ENCODE measurements around the gene RAB11FIP2.

RAB11FIP2 gene

GRCh38 chr10:117980755-117981702, 65.7 kb downstream of the RAB11FIP2 start:
- DNase-seq (ENCODE audit: low read depth in 2 of 2) = no peak

GRCh38 chr10:117980216-117980615, 66.5 kb downstream of the RAB11FIP2 start:
- no peak for DNase-seq (ENCODE audit: low read depth in 2 of 2)

DNA sequence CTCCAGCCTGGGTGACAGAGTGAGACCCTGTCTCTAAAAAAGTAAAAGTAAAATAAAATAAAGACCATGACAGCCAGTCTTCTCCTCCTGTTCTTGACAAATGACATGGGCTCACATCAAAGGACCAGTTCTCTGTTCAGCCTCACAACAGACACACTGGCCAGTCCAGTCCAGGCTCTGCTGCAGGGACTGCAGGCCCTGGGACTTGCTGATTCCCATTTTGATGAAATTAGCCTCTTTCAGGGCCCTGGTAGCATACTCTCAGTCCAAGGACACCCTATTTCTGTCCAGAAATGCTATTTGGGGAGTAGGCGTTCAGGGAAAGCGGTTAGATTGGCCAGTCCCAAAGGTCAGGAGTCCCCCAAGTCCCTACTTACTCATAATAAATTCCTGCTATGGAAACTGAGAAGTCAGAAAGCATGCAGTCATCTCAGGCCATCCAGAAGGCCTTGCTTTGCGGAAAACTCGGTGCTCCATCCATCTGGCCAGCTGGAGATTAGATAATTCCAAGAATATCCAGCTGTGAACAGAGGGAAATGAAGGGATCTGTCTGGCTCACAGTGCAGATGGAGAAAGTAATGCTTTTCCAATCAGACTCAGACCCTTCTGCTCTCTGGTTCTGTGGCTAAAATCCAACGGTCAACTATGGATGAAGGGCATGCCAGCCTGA, 74.4 kb downstream of the RAB11FIP2 start:
- no peak for DNase-seq (ENCODE audit: low read depth in 2 of 2)

GRCh38 chr10:117970962-117971361, 75.8 kb downstream of the RAB11FIP2 start:
- no peak for DNase-seq (ENCODE audit: low read depth in 2 of 2)

DNA sequence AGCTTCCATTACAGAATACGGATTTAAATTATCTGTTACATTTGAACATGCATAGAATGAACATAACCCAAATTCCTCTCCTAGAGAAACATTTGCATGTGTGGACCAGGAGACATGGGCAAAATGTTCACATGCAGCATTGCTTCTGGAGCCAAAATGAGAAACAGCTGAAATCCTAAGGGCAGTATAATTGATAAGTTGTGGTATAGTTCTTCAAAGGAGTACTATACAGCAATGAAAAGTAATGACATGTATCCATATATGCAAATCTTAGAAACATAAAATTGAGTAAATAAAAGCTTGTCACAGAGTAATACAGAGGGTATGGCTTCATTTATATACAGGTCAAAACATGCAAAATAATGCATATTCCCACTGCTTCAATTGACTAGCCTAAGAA, 77.1 kb downstream of the RAB11FIP2 start:
- DNase-seq (ENCODE audit: low read depth in 2 of 2) = no peak

DNA sequence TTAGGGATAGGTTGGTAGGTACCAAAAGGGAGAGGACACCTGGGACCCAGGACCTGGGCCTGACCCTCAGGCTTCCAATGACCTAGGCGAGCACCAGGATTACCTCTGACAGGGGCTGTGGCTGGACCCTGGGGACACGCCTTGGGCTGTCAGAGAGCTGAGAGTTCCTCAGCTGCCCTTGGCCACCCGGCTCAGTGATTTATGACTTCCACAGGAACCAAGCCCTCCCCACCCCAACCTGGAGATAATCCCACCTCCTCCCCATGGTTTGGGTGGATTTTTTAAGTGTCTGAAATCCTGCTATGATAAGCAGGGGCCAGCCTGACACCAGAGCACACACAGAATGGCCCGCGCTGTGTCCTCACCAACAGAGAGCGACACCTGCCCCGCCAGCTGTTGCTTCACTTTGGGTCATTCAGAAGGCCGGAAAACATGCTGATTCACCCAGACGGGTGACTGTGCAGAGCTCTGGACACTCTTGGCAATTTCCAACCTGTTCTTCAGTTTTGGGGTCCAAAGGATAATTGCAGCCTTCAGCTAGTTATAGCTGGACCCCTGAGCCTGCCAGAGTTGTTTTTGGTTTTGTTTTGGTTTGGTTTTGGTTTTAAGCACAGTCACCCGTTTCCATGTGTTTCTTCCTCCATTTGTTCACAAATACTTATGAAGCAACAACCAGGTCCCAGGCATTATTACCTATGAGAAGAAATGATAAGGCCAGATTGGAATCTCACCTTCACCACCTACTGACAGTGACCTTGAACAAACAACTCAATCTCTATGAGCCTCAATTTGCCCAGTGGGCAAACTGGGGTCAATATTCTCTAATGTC, 78.2 kb downstream of the RAB11FIP2 start:
- DNase-seq (ENCODE audit: low read depth in 2 of 2) = no peak

DNA sequence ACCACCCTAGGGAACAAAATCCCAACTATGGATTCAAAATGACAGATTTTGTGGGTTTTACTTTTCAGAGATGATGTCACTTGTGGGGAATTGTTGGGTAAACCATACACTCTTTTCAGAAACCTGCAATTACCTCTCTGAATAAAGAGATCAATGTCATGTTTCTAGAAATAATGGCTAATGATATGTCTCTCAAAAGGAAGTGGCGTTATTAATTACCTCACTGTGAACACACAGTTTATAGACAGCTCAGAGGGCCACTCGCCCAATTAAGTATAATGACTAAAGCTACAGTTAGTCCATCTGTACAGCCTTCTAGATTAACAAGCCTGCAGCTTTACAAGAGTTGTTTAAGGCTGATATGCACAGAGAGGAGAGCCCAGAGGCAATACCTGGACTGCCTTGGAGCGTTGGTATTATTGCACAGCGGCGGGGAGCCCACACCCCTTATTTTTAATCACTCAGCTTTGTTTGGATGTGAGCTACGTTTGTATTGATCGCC, 79.5 kb downstream of the RAB11FIP2 start:
- DNase-seq (ENCODE audit: low read depth in 2 of 2) = no peak

DNA sequence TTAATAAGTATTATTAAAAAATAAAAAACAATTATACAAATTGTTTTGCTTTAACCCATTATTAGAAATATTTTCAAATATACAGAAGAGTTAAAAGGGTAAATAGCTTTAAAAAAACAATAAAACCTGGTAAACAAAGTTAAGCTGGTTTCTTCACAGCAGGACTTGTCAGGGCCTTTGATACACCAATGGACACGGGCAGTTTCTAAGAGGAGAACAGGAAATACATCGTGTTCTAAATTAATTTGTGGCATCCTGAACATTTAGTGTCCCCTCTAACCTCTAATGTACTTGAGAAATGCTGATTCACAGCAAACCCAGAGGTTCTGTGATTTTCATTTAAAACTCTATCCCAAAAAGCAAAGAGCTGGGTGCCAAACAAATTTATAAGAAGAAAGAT, 80.8 kb downstream of the RAB11FIP2 start:
- no peak for DNase-seq (ENCODE audit: low read depth in 2 of 2)

- no peak for DNase-seq (ENCODE audit: low read depth in 2 of 2)
Measured at GRCh38 chr10:117964536-117964935, 82.2 kb downstream of the RAB11FIP2 start.

- no peak for DNase-seq (ENCODE audit: low read depth in 2 of 2)
Measured at GRCh38 chr10:117960345-117960935, 86.3 kb downstream of the RAB11FIP2 start.

GRCh38 chr10:117956972-117957371, 89.8 kb downstream of the RAB11FIP2 start:
- no peak for DNase-seq (ENCODE audit: low read depth in 2 of 2)

GRCh38 chr10:117955176-117955575, 91.6 kb downstream of the RAB11FIP2 start:
- DNase-seq (ENCODE audit: low read depth in 2 of 2) = no peak
